ENCODE measurements around the gene TMEM178B.

Gene TMEM178B

DNA sequence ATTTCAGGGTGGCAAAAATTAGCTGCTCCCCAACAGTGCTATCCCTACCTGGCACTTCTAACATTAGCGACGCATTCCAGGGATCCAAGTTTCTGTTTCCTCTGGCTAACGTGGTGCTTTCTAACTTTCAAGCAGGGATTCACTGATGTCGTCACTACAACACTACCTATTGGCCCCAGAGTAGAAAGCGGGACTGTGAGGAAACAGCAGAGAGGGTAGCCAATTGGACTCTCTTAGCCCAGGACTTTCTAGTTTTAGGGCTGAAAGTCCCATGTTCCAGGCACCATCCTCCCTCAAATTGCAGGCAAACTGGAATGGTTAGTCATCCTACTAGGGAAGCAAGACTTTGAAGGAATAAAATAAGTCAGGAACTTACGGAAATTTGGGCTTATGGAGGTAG lies 388.1 kb downstream of the TMEM178B start:
- no peak overlapping the region for H3K27ac ChIP-seq (ENCODE audit: low read depth in 2 of 2, low read length in 2 of 2)
- no peak overlapping the region for H3K9ac ChIP-seq (ENCODE audit: low read depth in 1 of 2, low read length in 2 of 2)

DNA sequence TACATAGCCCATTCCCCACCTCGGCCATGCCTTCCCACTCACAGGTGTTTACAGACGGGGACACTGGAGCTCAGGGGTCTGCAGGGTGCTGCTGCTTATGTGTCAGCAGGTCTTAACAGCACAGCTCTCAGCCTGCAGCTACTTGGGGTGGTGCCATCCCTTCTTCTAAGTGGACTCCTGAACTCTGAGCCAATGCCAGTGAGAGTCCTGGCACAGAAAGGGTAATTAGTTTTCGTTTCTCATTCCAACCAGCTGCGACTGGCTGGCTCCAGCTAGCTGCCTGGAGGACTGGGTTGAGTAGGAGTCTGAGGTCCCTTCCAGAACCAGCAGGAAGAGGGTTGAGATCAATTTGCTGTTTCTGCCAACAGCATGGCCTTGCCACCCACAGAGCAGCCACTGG lies 389.1 kb downstream of the TMEM178B start:
- Histone ChIP-seq H3K9ac (ENCODE audit: low read depth in 1 of 2, low read length in 2 of 2) (no peak overlapping the region), H3K4me3 (ENCODE audit: low read length in 2 of 2) (no peak overlapping the region), H3K27ac (ENCODE audit: low read depth in 2 of 2, low read length in 2 of 2) (no peak overlapping the region), H3K36me3 (ENCODE audit: control insufficient read depth in 2 of 2, insufficient read depth in 2 of 2, low read length in 2 of 2) (no peaks in the 10 kb centered on the region), H3K4me1 (ENCODE audit: control insufficient read depth in 2 of 2, insufficient read depth in 2 of 2, low read length in 2 of 2) (no peaks in the 10 kb centered on the region), H3K27me3 (ENCODE audit: control insufficient read depth in 2 of 2, insufficient read depth in 2 of 2, low read length in 2 of 2) (no peaks in the 10 kb centered on the region), H3K9me3 (ENCODE audit: control insufficient read depth in 2 of 2, low read length in 2 of 2) (no peaks in the 10 kb centered on the region)

More for the DNA sequence above, 388.1 kb downstream of the TMEM178B start:
- Histone ChIP-seq H3K9me3 (ENCODE audit: control insufficient read depth in 2 of 2, low read length in 2 of 2) (no peaks in the 10 kb centered on the region), H3K27me3 (ENCODE audit: control insufficient read depth in 2 of 2, insufficient read depth in 2 of 2, low read length in 2 of 2) (no peaks in the 10 kb centered on the region), H3K36me3 (ENCODE audit: control insufficient read depth in 2 of 2, insufficient read depth in 2 of 2, low read length in 2 of 2) (no peaks in the 10 kb centered on the region), H3K4me3 (ENCODE audit: low read length in 2 of 2) (no peak overlapping the region), H3K4me1 (ENCODE audit: control insufficient read depth in 2 of 2, insufficient read depth in 2 of 2, low read length in 2 of 2) (no peaks in the 10 kb centered on the region)

DNA sequence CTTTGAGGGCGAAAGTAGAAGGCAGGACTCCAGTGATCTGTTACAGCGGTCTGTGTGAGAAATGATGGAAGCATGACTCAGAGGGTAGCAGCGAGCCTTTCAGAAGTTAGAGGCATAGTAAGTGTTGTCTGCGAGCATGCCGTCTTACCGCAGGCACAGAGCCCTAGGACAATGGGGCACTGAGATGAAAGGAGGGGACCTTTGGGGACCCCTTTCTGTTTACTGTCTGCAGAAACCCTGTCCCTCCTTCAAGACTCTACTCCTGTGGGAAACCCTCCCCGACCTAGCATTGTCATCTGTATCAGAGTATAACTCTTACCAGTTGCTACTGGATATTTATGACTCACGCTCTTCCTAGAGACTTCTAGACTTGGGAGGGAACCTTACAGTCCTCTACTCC lies 390.1 kb downstream of the TMEM178B start:
- no peak overlapping the region for H3K4me3 ChIP-seq (ENCODE audit: low read length in 2 of 2)
- no peaks in the 10 kb centered on the region for H3K27me3 ChIP-seq (ENCODE audit: control insufficient read depth in 2 of 2, insufficient read depth in 2 of 2, low read length in 2 of 2)
- no peak overlapping the region for H3K9ac ChIP-seq (ENCODE audit: low read depth in 1 of 2, low read length in 2 of 2)
- no peaks in the 10 kb centered on the region for H3K4me1 ChIP-seq (ENCODE audit: control insufficient read depth in 2 of 2, insufficient read depth in 2 of 2, low read length in 2 of 2)
- no peaks in the 10 kb centered on the region for H3K9me3 ChIP-seq (ENCODE audit: control insufficient read depth in 2 of 2, low read length in 2 of 2)
- H3K36me3 ChIP-seq (ENCODE audit: control insufficient read depth in 2 of 2, insufficient read depth in 2 of 2, low read length in 2 of 2) = no peaks in the 10 kb centered on the region
- H3K27ac ChIP-seq (ENCODE audit: low read depth in 2 of 2, low read length in 2 of 2) = no peak overlapping the region

DNA sequence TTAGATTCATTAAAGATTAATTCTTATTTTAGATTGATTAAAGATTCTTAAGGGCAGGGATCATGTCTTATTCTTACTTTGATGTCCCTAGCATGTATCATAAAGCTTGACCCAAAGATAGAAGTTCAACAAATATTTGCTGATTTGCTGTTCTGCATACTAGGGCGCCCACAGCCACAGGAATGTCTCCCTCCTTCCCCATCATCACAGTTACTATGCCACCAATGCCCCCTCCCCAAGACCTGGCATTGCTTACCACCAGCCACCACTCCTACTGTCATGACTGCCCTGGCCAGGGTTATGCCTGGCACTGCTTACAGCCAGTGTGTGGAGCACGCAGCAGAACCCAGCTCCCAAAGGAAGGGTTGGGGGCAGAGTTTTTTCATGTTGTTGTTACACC lies 390.7 kb downstream of the TMEM178B start:
- Histone ChIP-seq H3K4me1 (ENCODE audit: control insufficient read depth in 2 of 2, insufficient read depth in 2 of 2, low read length in 2 of 2) (no peaks in the 10 kb centered on the region), H3K9ac (ENCODE audit: low read depth in 1 of 2, low read length in 2 of 2) (no peak overlapping the region), H3K4me3 (ENCODE audit: low read length in 2 of 2) (no peak overlapping the region), H3K27me3 (ENCODE audit: control insufficient read depth in 2 of 2, insufficient read depth in 2 of 2, low read length in 2 of 2) (no peaks in the 10 kb centered on the region), H3K36me3 (ENCODE audit: control insufficient read depth in 2 of 2, insufficient read depth in 2 of 2, low read length in 2 of 2) (no peaks in the 10 kb centered on the region), H3K9me3 (ENCODE audit: control insufficient read depth in 2 of 2, low read length in 2 of 2) (no peaks in the 10 kb centered on the region), H3K27ac (ENCODE audit: low read depth in 2 of 2, low read length in 2 of 2) (no peak overlapping the region)

DNA sequence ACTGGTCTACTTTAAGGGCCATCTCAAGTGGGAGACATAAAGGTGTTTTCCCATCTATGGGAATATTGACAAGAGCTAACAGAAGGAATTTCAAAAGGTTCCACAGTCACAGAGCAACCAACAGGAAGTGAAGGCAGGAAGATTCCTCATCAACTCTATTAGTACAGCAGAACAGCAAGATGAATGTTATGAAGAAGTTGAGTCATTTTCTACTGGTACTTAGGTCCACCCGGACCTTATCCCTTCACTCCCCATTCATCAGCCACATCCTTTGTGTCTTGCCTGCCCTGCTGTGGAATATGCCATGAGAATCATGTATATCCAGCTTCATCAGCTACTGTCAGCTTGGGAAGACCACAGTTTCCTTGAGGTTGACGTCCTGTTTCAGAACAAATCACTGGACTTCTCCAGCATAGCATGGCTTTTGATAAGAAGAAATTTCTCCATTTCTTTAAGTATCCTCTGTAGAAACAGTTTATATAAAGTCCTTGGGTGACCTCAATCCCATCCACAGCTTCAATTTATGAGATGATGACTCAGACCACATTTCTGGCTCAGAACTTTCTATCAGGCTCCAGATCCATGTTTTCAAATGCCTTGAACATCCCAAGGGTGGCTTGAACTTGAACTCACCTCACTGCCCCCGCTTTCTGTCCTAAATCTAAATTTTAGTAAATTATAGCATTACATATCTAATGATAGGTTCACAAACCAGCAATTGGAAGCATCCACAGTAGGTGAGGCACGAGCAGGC lies 392.5 kb downstream of the TMEM178B start:
- no peaks in the 10 kb centered on the region for H3K27me3 ChIP-seq (ENCODE audit: control insufficient read depth in 2 of 2, insufficient read depth in 2 of 2, low read length in 2 of 2)
- no peaks in the 10 kb centered on the region for H3K9me3 ChIP-seq (ENCODE audit: control insufficient read depth in 2 of 2, low read length in 2 of 2)
- no peaks in the 10 kb centered on the region for H3K4me1 ChIP-seq (ENCODE audit: control insufficient read depth in 2 of 2, insufficient read depth in 2 of 2, low read length in 2 of 2)
- H3K9ac ChIP-seq (ENCODE audit: low read depth in 1 of 2, low read length in 2 of 2) = no peak overlapping the region
- H3K36me3 ChIP-seq (ENCODE audit: control insufficient read depth in 2 of 2, insufficient read depth in 2 of 2, low read length in 2 of 2) = no peaks in the 10 kb centered on the region
- no peak overlapping the region for H3K27ac ChIP-seq (ENCODE audit: low read depth in 2 of 2, low read length in 2 of 2)
- H3K4me3 ChIP-seq (ENCODE audit: low read length in 2 of 2) = no peak overlapping the region

DNA sequence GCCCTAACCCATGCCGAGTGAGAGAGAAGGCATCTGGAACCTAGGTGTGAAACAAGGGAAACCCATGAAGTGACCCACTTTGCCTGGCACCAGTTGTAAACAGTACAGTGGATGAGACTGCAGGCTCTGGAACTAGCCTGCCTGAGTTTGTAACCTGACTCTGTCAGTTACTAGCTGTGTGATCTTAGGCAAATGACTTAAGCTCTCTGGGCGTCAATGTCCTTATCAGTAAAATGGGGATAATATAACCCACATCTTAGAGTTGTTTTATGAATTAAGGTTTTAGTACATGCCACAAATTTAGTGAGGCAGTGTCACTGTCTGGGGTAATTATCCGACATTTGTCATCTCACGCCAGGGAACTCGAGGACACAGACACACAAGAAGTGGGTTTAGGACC lies 394.5 kb downstream of the TMEM178B start:
- H3K4me3 ChIP-seq (ENCODE audit: low read length in 2 of 2) = no peak overlapping the region
- H3K27me3 ChIP-seq (ENCODE audit: control insufficient read depth in 2 of 2, insufficient read depth in 2 of 2, low read length in 2 of 2) = no peaks in the 10 kb centered on the region
- no peak overlapping the region for H3K27ac ChIP-seq (ENCODE audit: low read depth in 2 of 2, low read length in 2 of 2)
- H3K36me3 ChIP-seq (ENCODE audit: control insufficient read depth in 2 of 2, insufficient read depth in 2 of 2, low read length in 2 of 2) = no peaks in the 10 kb centered on the region
- no peaks in the 10 kb centered on the region for H3K9me3 ChIP-seq (ENCODE audit: control insufficient read depth in 2 of 2, low read length in 2 of 2)
- H3K4me1 ChIP-seq (ENCODE audit: control insufficient read depth in 2 of 2, insufficient read depth in 2 of 2, low read length in 2 of 2) = no peaks in the 10 kb centered on the region
- H3K9ac ChIP-seq (ENCODE audit: low read depth in 1 of 2, low read length in 2 of 2) = no peak overlapping the region

DNA sequence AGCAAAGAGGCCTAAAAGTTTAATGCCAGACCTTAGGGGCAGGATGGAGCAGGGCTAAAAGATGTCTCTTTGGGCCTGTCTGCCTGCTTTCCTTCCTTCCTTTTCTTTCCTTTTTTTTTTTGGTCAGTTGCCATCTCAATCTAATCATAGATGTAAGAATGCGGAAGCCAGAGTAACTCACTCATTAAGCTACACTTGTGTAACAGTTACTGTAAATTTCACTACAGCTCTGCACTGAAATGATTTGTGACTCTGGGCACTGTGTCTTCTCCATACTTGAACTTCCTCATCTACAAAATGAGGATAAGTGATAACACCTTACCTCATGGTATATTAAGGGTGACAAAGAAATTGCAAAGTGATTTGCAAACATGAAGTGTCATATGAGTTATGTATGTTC lies 401.8 kb downstream of the TMEM178B start:
- H3K27ac ChIP-seq (ENCODE audit: low read depth in 2 of 2, low read length in 2 of 2) = no peak overlapping the region
- no peaks in the 10 kb centered on the region for H3K36me3 ChIP-seq (ENCODE audit: control insufficient read depth in 2 of 2, insufficient read depth in 2 of 2, low read length in 2 of 2)
- no peak overlapping the region for H3K4me3 ChIP-seq (ENCODE audit: low read length in 2 of 2)
- no peak overlapping the region for H3K9ac ChIP-seq (ENCODE audit: low read depth in 1 of 2, low read length in 2 of 2)
- H3K4me1 ChIP-seq (ENCODE audit: control insufficient read depth in 2 of 2, insufficient read depth in 2 of 2, low read length in 2 of 2) = no peaks in the 10 kb centered on the region
- H3K27me3 ChIP-seq (ENCODE audit: control insufficient read depth in 2 of 2, insufficient read depth in 2 of 2, low read length in 2 of 2) = peaks cover 0 to 2% of the 10 kb centered on the region in 2 donors
- no peaks in the 10 kb centered on the region for H3K9me3 ChIP-seq (ENCODE audit: control insufficient read depth in 2 of 2, low read length in 2 of 2)

DNA sequence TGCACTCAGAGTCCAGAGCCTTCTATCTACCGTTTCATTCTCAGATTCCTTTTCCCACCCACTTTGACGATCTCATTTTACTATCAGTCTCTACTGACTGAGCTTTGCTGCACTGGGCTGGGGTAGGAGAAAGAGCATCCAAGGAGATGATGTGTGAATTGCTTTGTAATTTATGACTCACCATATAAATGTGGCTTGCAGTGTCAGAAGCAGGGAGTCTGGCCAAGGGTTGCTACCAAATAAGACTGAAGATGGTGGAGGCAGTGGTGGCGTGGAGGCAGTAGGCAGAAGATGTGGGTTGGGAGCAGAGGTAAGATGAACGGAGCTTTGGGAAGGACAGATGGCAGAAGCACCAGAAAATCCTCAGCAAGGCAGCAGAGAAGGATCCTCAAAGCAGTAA lies 404.0 kb downstream of the TMEM178B start:
- no peak overlapping the region for H3K27ac ChIP-seq (ENCODE audit: low read depth in 2 of 2, low read length in 2 of 2)
- no peaks in the 10 kb centered on the region for H3K36me3 ChIP-seq (ENCODE audit: control insufficient read depth in 2 of 2, insufficient read depth in 2 of 2, low read length in 2 of 2)
- H3K9me3 ChIP-seq (ENCODE audit: control insufficient read depth in 2 of 2, low read length in 2 of 2) = no peaks in the 10 kb centered on the region
- peaks cover 0 to 2% of the 10 kb centered on the region in 2 donors for H3K27me3 ChIP-seq (ENCODE audit: control insufficient read depth in 2 of 2, insufficient read depth in 2 of 2, low read length in 2 of 2)
- H3K4me1 ChIP-seq (ENCODE audit: control insufficient read depth in 2 of 2, insufficient read depth in 2 of 2, low read length in 2 of 2) = no peaks in the 10 kb centered on the region
- no peak overlapping the region for H3K9ac ChIP-seq (ENCODE audit: low read depth in 1 of 2, low read length in 2 of 2)
- no peak overlapping the region for H3K4me3 ChIP-seq (ENCODE audit: low read length in 2 of 2)

DNA sequence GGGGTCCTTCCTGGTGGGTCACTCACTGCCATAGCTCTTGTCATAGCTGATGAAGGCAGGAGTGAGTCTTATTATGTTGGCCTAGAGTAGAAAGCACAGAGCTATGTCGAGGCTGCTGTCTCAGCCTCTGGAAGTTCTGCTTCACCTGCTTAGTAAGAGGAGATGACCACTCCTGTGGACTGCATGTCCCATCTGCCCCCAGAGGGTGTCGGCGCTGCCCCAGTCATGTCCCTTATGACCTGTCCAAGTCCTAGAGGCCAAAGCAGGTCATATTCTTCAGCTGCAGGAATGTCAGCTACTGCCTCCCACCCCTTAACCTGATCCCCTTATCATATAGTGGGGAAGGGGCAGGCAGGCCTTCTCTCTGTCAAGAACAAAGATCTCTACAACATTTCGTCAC lies 405.0 kb downstream of the TMEM178B start:
- H3K27me3 ChIP-seq (ENCODE audit: control insufficient read depth in 2 of 2, insufficient read depth in 2 of 2, low read length in 2 of 2) = peaks cover 0 to 2% of the 10 kb centered on the region in 2 donors
- no peaks in the 10 kb centered on the region for H3K36me3 ChIP-seq (ENCODE audit: control insufficient read depth in 2 of 2, insufficient read depth in 2 of 2, low read length in 2 of 2)
- H3K9me3 ChIP-seq (ENCODE audit: control insufficient read depth in 2 of 2, low read length in 2 of 2) = no peaks in the 10 kb centered on the region
- no peak overlapping the region for H3K9ac ChIP-seq (ENCODE audit: low read depth in 1 of 2, low read length in 2 of 2)
- H3K4me1 ChIP-seq (ENCODE audit: control insufficient read depth in 2 of 2, insufficient read depth in 2 of 2, low read length in 2 of 2) = no peaks in the 10 kb centered on the region
- H3K4me3 ChIP-seq (ENCODE audit: low read length in 2 of 2) = no peak overlapping the region
- no peak overlapping the region for H3K27ac ChIP-seq (ENCODE audit: low read depth in 2 of 2, low read length in 2 of 2)

DNA sequence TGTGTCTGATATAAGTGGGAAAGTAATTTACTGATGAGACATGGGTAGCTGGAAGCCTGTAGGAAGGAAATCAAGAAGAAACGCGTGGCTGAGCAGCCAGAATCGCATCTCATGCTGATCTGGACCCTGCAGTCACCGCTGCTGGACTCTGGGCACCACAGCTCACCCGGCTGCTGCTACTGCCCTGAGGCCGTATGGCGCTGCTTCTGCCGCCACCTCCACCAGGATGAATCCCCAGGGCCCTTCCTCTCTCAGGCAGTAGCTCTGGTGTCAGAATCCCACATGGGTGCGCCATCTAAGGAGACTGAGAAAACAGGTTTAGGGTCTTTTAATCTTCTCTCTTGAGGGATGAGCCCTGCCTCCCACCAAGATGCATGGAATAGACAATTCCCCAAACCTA lies 407.1 kb downstream of the TMEM178B start:
- Histone ChIP-seq H3K27ac (ENCODE audit: low read depth in 2 of 2, low read length in 2 of 2) (no peak overlapping the region), H3K4me1 (ENCODE audit: control insufficient read depth in 2 of 2, insufficient read depth in 2 of 2, low read length in 2 of 2) (no peaks in the 10 kb centered on the region), H3K36me3 (ENCODE audit: control insufficient read depth in 2 of 2, insufficient read depth in 2 of 2, low read length in 2 of 2) (no peaks in the 10 kb centered on the region), H3K9ac (ENCODE audit: low read depth in 1 of 2, low read length in 2 of 2) (no peak overlapping the region), H3K27me3 (ENCODE audit: control insufficient read depth in 2 of 2, insufficient read depth in 2 of 2, low read length in 2 of 2) (peaks cover 0 to 2% of the 10 kb centered on the region in 2 donors), H3K9me3 (ENCODE audit: control insufficient read depth in 2 of 2, low read length in 2 of 2) (no peaks in the 10 kb centered on the region), H3K4me3 (ENCODE audit: low read length in 2 of 2) (no peak overlapping the region)

Measured in mucosa of rectum (tissue), 2 donors.